Activated T-cell treated with anti-CD3 and anti-CD28 coated beads for 24 hours (primary cell): ENCODE results near the gene IWS1.

Source experiments
- DNase-seq: peaks from one replicate; pipeline ENCODE4 v3.0.0-alpha.2; 2020; ENCODE audit warnings: low read depth

IWS1 gene

DNA sequence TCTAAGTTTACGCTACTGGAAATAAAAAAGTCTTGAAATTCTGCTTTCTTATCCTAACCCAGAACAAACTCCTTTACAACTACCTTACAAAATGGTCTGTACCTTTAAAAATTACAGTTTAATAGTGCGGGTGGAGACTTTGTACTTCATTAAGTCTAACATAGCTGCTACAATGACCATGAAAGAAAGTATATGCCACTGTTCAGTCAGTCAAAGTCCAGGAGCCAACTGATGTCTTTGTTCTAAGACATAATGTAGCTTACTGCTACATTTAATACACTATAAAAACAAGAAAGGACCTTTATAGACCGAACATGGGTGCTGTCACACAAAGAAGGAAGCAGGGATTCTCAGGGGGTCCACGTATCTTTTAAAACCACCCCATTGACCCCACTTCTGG is 36.0 kb downstream of the IWS1 start:
- DNase-seq: no peak

GRCh38 chr2:127486247-127487058 is 39.8 kb downstream of the IWS1 start:
- DNase-seq: no peak

DNA sequence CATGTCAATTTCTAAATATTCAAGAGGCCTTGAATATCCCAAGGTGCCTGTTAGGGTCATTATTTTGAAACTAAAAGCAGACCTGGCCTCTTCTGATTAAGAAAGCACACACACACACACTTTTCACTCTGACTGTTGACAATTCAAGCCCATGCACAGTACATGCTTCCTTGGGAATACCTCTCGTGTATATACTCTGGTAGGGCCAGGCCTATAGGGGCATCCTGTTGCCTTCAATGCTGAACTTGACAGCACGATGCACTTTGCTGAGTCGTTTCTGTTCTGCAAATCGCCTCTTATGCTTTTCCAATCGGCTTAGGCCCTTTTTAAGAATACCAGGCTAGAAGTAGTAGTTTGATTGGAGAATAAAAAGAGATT is 40.6 kb downstream of the IWS1 start:
- DNase-seq: no peak

DNA sequence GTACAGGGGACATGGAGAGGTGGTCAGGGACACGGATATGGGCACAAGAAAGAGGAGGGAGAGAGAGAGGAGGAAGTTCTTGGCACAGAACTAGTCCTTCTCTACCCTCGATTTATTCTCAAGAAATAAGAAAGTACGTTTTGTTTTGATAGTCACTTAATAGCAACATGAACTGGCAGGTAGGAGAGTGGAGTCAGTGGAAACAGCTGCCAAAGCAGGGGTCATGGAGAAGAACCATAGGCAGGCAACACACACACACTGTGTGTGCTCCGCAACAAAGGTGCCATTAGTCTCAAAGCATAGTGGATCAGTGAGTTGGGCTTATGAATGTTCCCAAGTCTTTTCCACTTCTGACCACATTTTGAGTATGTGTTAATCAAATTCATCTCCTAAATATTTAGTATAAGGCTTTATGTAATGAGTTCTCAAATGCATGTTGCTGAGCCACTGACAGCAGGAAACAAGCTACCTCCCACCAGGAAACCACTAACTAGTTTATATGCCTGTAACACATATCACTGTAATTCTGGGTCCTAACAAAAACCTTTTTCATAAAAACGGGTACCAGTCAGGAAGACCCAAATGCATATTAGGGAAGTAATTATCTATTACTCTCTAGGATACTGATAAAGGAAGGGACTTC is 41.1 kb downstream of the IWS1 start:
- DNase-seq: no peak

DNA sequence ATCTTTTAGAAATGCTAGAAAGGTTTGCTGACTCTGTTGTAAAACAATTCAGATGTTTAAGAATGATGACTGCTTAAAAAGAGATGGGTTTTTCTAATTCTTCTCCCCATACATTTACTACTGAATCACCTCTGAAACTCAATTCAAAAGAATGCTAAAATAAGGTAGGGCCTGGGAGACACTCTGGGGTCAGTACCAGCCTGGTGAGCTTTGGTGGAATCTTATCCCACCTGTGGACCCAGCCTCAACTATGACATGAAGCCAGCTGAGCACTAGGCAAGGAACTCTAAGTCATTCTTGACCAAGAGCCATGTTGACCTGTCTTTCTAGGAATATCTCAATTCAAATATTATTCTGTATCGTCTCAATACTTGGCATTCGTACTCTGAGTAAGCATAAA is 44.3 kb downstream of the IWS1 start:
- no peak for DNase-seq

DNA sequence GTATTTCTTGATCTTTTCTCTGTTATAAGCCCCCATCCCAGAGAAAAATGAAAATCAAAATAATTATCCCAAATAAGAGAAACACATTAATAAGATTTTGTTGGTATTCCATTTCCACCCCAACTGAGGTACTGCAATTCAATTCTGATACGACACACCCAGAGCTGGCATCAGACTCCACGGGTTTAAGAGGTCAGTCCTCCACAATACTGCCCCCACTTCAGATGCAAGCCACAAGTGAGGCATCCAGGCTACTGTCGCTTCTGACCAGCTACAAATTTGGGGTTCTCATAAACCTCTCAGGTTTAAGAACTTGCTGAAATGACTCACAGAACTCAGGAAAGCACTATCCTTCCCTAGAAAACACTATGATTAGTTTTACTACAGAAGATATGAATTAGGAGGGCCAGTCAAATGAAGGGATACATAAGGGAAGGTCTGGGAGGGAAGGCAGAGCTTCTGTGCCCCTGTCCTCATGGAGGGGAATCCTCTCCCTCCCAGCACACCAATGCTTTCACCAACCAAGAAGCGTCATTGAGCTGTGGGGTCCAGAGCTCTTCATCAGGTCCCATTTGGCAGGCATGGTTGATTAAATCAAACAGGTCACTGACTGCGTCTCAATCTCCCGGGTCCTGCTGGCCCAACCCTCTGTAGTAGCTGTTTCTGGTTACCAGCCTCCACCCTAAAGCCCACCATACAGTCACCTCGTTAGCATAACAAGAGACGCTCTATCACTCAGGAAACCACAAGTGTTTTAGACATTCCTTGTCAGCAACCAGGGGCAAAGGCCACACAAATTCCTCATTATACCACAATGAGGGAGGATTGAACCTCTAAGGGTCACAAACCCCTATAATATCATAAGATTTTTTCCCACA is 46.2 kb downstream of the IWS1 start:
- DNase-seq: no peak

DNA sequence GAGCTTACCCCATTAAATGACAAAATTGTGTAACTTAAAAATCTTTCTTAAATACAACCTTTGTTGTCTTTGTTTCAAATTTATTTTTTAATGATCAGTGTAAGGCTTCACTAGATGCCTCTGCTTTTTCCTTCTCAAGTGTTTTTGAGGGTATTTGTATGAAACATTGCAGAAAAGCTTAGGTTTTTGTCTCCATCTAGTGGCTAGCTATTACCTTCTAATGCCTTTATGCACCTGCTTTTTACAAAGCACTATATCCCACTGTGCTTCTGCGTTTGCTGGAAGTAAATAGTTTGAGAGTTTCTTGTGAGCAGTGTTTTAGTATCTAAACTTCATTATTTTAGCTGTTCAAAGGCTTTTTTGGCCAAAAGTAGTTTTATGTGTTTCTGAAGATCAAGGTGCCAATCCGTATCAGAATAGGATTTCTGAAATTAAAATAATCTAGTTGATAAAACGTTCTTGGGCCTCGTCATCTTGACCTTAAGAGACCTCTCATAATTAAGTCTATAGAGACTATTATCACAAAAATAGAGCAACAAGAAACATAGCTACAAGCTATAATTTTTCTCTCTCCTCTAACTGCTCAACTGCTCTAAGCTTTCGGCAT is 47.0 kb downstream of the IWS1 start:
- DNase-seq: no peak

- no peak for DNase-seq
Measured at GRCh38 chr2:127475788-127476187, 50.5 kb downstream of the IWS1 start.

DNA sequence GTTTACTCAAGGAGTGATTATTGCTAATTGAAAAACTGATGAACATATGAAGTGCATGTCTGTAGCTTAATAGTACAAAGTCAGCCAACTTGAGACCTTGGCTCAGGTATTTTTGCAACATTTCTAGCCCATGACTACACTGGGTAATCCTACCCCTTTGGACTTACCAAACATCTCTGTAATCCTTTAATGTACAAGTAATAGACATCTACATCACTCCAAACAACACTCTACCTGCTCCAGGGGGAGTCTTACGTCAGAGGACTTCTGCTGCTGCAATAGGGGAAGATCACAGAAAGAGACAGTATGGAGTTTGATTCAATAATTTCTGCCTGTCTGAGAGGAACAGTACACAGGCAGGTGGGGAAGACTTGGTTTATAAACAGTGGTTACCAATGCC is 54.0 kb downstream of the IWS1 start:
- no peak for DNase-seq

GRCh38 chr2:127471286-127471988 is 54.9 kb downstream of the IWS1 start:
- DNase-seq: no peak

GRCh38 chr2:127469974-127470373 is 56.3 kb downstream of the IWS1 start:
- no peak for DNase-seq

DNA sequence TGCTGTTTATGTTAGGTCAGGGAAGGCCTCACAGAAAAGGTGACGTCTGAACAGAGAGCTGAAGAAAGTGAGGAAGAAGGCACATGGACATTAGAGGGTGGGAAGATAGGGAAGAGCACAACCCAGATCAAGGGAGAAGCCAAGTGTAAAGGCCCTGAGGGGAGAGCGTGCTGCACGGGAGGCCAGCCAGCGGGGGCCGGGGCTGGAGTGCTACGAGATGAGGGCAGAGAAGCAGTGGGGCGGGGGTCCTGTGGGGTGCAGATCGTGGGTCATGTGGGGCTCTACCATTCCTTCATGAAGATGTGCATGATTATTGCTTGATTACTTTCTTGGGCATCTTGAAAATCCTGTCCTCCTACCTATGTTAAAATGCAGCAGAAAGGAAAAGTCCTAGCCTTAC is 57.2 kb downstream of the IWS1 start:
- DNase-seq: no peak

GRCh38 chr2:127465258-127465657 is 61.0 kb downstream of the IWS1 start:
- peak; percentile 21 for DNase-seq

DNA sequence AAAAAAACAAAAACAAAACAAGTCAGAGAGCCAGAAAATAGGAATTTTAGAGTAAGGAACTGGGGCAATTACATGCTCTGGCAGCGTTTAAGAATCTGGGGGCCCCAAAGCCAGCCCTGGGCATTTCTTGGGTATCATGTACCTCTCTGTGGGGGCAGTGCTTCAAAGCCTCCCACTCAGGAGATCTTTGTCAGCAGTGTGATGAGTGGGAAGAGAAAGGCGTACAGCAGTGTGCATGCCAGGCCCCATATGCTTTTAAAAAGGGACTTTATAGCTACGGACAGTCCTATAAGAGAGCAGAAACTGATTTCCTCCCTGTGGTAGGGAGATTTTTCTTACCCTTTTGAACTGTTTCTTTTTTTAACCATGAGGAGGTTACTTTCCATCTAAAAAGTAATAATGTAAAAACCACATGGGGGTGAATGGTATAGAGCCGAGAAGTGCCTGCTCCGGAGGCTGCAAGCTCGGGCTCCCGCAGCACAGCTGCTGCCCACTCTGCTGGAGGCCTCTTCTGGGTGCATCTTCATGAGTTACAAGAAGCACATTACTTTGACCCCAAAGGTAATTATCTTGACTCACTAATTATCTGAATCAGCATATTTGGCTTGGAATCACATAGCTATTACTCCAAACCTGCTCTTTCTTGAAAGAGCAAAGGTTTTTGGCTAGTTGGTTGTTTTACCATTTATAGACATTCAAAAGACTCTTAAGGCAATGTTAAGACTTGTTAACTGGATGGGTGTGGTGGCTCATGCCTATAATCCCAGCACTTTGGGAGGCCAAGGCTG is 61.6 kb downstream of the IWS1 start:
- no peak for DNase-seq

GRCh38 chr2:127463155-127463991 is 62.9 kb downstream of the IWS1 start:
- no peak for DNase-seq

- DNase-seq: no peak
Measured at GRCh38 chr2:127462461-127462860, 63.8 kb downstream of the IWS1 start.

DNA sequence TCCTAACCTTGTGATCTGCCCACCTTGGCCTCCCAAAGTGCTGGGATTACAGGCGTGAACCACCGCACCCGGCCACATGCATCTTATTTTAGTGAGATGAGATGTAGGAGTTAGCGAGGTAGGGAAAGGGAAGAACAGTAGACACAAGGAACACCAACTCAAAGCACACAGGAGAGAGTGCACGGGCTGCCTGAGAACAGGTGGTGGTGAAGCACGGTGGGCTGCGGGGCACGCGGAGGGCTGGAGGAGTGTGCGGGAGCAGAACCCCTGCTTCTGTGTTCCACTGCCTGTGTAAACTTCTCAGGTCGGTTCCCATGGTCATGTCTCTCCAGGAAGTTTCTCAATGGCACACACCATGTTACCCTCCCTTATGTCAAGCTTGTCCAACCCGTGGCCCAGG is 69.3 kb downstream of the IWS1 start:
- no peak for DNase-seq

GRCh38 chr2:127455566-127456493 is 70.5 kb downstream of the IWS1 start:
- no peak for DNase-seq
